GM18861 (cell line): ENCODE measurements around the gene PTPRA.
"Not testable (repeated sequence)": the region's sequence is repeated elsewhere in the genome, so short reads cannot be mapped to it uniquely, and the experiment has no call there.

Source experiments
- ATAC-seq: cut with Tn5 transposase; IDR thresholded peaks from one replicate; pipeline ENCODE4 v1.9.1; 2021; ENCODE audit not compliant: unreplicated experiment

Gene PTPRA

GRCh38 chr20:2888224-2888955, 15.1 kb downstream of the PTPRA start:
- no peak for ATAC-seq

- no peak for ATAC-seq
These were observed 15.9 kb downstream of the PTPRA start for GRCh38 chr20:2889209-2889608.

- no peak for ATAC-seq
These were observed 16.5 kb downstream of the PTPRA start for GRCh38 chr20:2889797-2890196.

- no peak for ATAC-seq
These were observed 17.5 kb downstream of the PTPRA start for GRCh38 chr20:2890742-2891141.

GRCh38 chr20:2891343-2891742, 18.1 kb downstream of the PTPRA start:
- no peak for ATAC-seq

GRCh38 chr20:2892376-2892775, 19.1 kb downstream of the PTPRA start:
- ATAC-seq, result no peak

- no peak for ATAC-seq
These were observed 20.9 kb downstream of the PTPRA start for GRCh38 chr20:2894221-2894620.

GRCh38 chr20:2895154-2895553, 21.9 kb downstream of the PTPRA start:
- not testable (repeated sequence) for ATAC-seq

- no peak for ATAC-seq
These were observed 26.0 kb downstream of the PTPRA start for GRCh38 chr20:2899243-2899642.

GRCh38 chr20:2900845-2901592, 27.7 kb downstream of the PTPRA start:
- no peak for ATAC-seq

- no peak for ATAC-seq
These were observed 29.0 kb downstream of the PTPRA start for GRCh38 chr20:2902291-2902690.

- no peak for ATAC-seq
These were observed 29.5 kb downstream of the PTPRA start for GRCh38 chr20:2902818-2903217.

GRCh38 chr20:2903686-2904085, 30.4 kb downstream of the PTPRA start:
- no peak for ATAC-seq

GRCh38 chr20:2907519-2907918, 34.2 kb downstream of the PTPRA start:
- ATAC-seq, result no peak

- ATAC-seq, result no peak
These were observed 36.7 kb downstream of the PTPRA start for GRCh38 chr20:2909953-2910352.

- no peak for ATAC-seq
These were observed 37.9 kb downstream of the PTPRA start for GRCh38 chr20:2911200-2911599.

- no peak for ATAC-seq
These were observed 40.9 kb downstream of the PTPRA start for GRCh38 chr20:2914160-2914559.

GRCh38 chr20:2917266-2917665, 44.0 kb downstream of the PTPRA start:
- ATAC-seq, result no peak

GRCh38 chr20:2918096-2919049, 45.1 kb downstream of the PTPRA start:
- ATAC-seq, result peak; percentile 42

GRCh38 chr20:2919518-2920245, 46.4 kb downstream of the PTPRA start:
- ATAC-seq, result no peak

GRCh38 chr20:2920473-2920872, 47.2 kb downstream of the PTPRA start:
- no peak for ATAC-seq
